ENCODE results near the gene RAPGEF1. TPM values are rescaled to one million over a fixed set of nuclear protein-coding genes. Genes with fewer than 3 reads are reported as not detected.
A peak's percentile ranks its signal among the peaks of the same experiment; 100 is the strongest.

The RAPGEF1 gene
- total and polyA plus RNA-seq, 9 of the 15 experiments (the other 6 are each of a cell fraction or from before 2014, with no cell fraction given), result 0.06 to 44.1 (median 19.9) TPM

GRCh38 chr9:131755541-131756198, 15.8 kb upstream of the RAPGEF1 start (continued):
- no peak for TF ChIP-seq TOE1 (IDR thresholded peaks at IDR 0.05; ENCODE audit: borderline replicate concordance)
- 0 out of 2 replicates have a peak, but pooled peaks have one; percentile 13 for TF ChIP-seq TOE1 (CRISPR knock-in tag; IDR thresholded peaks at IDR 0.05; ENCODE audit: borderline replicate concordance, low read depth)
- TF ChIP-seq CBX3 (IDR thresholded peaks at IDR 0.05; ENCODE audit: borderline replicate concordance in 1 of 2, low read length in 2 of 2), result no peak
- TF ChIP-seq STAG1 (CRISPR knock-in tag; IDR thresholded peaks at IDR 0.05; ENCODE audit: borderline replicate concordance), result peak; percentile 43; the same call in 1 of the 2 replicates
- TF ChIP-seq ATF7 (IDR thresholded peaks at IDR 0.05), result 0 out of 2 replicates have a peak, but pooled peaks have one; percentile 21
- peak; percentile 73 for TF ChIP-seq SMC3 (conservative IDR thresholded peaks at IDR 0.05; ENCODE audit: insufficient read depth, low read depth, low read length)
- TF ChIP-seq JUND (IDR thresholded peaks at IDR 0.05; ENCODE audit: borderline replicate concordance, low read depth, low read length), result peak; percentile 32; the same call in 1 of the 2 replicates
- TF ChIP-seq JUND (tag; IDR thresholded peaks at IDR 0.05; ENCODE audit: borderline replicate concordance, low read depth, low read length), result no peak; the same call in 2 of the 3 replicates

GRCh38 chr9:131754846-131755245, 15.0 kb upstream of the RAPGEF1 start:
- H3K4me2 ChIP-seq (ENCODE audit: insufficient read depth, low read length), result no peak overlapping the region
- H3K9ac ChIP-seq (ENCODE audit: insufficient read depth in 1 of 2, low read depth in 2 of 2, low read length in 2 of 2), result no peak overlapping the region
- FAIRE-seq (no peak), ATAC-seq (no peak), DNase-seq (ENCODE audit: extremely low read depth in 1 of 4, low spot score in 3 of 4) (no peak)
- no TSS peak for BruUV-seq (replicated peaks)
- CTCF ChIA-PET (ENCODE audit: low intra/inter-chr PET ratio), result interaction anchor here (0.7 kb wide), 1 partner anchor 482 kb away, joined by 3 read pairs; no protein-coding TSS in a partner anchor
- H4K20me1 ChIP-seq (replicated peaks; ENCODE audit: control insufficient read depth, insufficient read depth, low read length), result no peaks in the 10 kb centered on the region; the same call in 1 of the 2 replicates
- peaks cover 17 to 31% of the 10 kb centered on the region in 2 experiments for H3K27me3 ChIP-seq (ENCODE audit: control insufficient read depth in 2 of 2, insufficient read depth in 2 of 2, low read length in 2 of 2)
- no peaks in the 10 kb centered on the region for H3K36me3 ChIP-seq (ENCODE audit: control insufficient read depth, insufficient read depth, low read length)
- in situ Hi-C loops (cut with MboI) (no loop called here), intact Hi-C loops (cut with micrococcal nuclease) (loop anchor here (5.0 kb wide), 1 partner anchor 497 kb away; no protein-coding TSS in a partner anchor)
- H3K4me3 ChIP-seq, result no peak overlapping the region
- WGBS (ENCODE audit: insufficient coverage, low coverage, missing lambda C conversion rate), result 0% methylated on average over 6 of the region's 6 CpGs
- H2AFZ ChIP-seq (ENCODE audit: low read depth, low read length), result no peak overlapping the region
- no peaks in the 10 kb centered on the region for H3K79me2 ChIP-seq (ENCODE audit: control insufficient read depth, insufficient read depth, low read length)
- H3K9me1 ChIP-seq (ENCODE audit: control insufficient read depth, insufficient read depth, low read length), result no peaks in the 10 kb centered on the region
- POLR2A ChIA-PET, result no interaction called here
- H3K9me3 ChIP-seq (replicated peaks; ENCODE audit: control insufficient read depth, insufficient read depth, low read depth, low read length), result no peaks in the 10 kb centered on the region
- no peaks in the 10 kb centered on the region for H3K4me1 ChIP-seq (replicated peaks in 1 of 2; ENCODE audit: control insufficient read depth in 2 of 2, insufficient read depth in 2 of 2, low read length in 2 of 2)
- no peak overlapping the region for H3K27ac ChIP-seq (ENCODE audit: extremely low read depth, low read depth, low read length)
- no peak for TF ChIP-seq ZNF449 (CRISPR knock-in tag; IDR thresholded peaks at IDR 0.05)
- TF ChIP-seq SFPQ (IDR thresholded peaks at IDR 0.05; ENCODE audit: low read depth, low read length), result no peak
- no peak for TF ChIP-seq CSDE1 (IDR thresholded peaks at IDR 0.05)
- no peak for TF ChIP-seq ZNF507 (tag; conservative IDR thresholded peaks at IDR 0.05)
- no peak for TF ChIP-seq NCOA4 (IDR thresholded peaks at IDR 0.05; ENCODE audit: partially characterized antibody)
- no peak for TF ChIP-seq DIDO1 (tag; IDR thresholded peaks at IDR 0.05; ENCODE audit: low read depth)
